ENCODE data around the gene DRGX. TPM values are rescaled to one million over a fixed set of nuclear protein-coding genes. Genes with fewer than 3 reads are reported as not detected.

DRGX gene
- total RNA-seq, 4 donors from 2014 or later, result not detected

DNA sequence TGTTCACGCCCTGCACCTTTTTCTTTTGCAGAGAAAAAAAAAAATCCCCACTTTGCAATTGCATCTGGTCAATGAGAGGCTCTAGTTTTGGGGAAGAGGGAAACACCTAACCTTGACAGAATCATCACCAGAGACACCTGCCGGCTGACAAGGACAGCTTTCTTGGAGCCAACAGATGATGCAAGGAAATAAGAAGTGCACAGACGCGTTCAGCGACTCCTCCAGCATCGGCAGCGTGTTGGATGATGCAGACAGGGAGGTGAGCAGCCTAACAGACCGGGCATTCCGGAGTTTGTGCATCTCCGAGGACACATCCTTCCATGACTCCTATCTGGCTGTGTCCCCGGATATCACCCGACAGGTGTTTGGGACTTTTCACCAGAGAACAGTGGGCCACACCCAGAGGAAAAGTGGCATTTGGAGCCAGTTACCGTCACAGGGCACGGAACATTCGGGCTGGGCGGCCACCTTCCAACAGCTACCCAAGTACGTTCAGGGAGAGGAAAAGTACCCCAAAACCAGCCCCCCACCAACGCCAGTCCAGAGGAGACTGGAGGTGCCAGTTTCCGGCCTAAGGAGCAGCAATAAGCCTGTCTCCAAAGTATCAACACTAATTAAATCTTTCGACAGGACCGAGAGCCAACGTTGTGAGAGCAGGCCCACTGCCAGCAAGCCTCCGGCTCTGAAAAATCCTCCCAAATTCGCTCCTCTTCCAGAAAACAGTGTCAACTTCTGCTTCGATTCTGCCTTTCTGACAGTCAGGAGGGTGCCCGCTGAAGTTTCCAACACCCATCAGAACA lies 73.3 kb downstream of the DRGX start:
- H3K4me3 ChIP-seq (replicated peaks in 1 of 3), result no peak overlapping the region
- WGBS, 2 donors, result 89 to 92% methylated on average over 24 to 26 of the region's 26 CpGs
- no peak overlapping the region for H3K27ac ChIP-seq
- intact Hi-C loops (cut with DNase I), result no loop called here
- no peak for DNase-seq
- TF ChIP-seq, protein P1, sequence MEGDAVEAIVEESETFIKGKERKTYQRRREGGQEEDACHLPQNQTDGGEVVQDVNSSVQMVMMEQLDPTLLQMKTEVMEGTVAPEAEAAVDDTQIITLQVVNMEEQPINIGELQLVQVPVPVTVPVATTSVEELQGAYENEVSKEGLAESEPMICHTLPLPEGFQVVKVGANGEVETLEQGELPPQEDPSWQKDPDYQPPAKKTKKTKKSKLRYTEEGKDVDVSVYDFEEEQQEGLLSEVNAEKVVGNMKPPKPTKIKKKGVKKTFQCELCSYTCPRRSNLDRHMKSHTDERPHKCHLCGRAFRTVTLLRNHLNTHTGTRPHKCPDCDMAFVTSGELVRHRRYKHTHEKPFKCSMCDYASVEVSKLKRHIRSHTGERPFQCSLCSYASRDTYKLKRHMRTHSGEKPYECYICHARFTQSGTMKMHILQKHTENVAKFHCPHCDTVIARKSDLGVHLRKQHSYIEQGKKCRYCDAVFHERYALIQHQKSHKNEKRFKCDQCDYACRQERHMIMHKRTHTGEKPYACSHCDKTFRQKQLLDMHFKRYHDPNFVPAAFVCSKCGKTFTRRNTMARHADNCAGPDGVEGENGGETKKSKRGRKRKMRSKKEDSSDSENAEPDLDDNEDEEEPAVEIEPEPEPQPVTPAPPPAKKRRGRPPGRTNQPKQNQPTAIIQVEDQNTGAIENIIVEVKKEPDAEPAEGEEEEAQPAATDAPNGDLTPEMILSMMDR (IDR thresholded peaks at IDR 0.05), result no peak
- TF ChIP-seq POLR2A (IDR thresholded peaks at IDR 0.05), result no peak
- no peaks in the 10 kb centered on the region for H3K9me3 ChIP-seq
- H3K36me3 ChIP-seq, result no peaks in the 10 kb centered on the region
- H3K27me3 ChIP-seq, result no peaks in the 10 kb centered on the region
- no peaks in the 10 kb centered on the region for H3K4me1 ChIP-seq

DNA sequence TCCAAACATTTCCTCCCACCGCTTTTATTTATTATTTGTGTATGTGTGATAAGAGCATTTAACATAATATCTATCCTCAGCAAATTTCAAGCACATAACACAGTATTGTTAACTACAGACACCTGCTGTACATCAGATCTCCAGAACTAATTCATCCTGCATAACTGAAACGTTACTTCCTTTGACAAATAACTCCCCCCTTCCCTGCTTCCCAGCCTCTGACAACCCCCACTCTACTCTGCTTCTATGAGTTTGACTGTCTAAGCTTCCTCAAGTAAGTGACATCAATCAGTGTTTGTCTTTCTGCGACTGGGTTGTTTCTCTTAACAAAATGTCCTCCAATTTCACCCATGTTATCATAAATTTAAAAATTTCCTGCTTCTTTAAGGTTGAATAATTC lies 74.9 kb downstream of the DRGX start:
- Histone ChIP-seq H3K4me1 (no peaks in the 10 kb centered on the region), H3K9me3 (no peaks in the 10 kb centered on the region), H3K36me3 (no peaks in the 10 kb centered on the region), H3K27ac (no peak overlapping the region), H3K4me3 (replicated peaks in 1 of 3) (no peak overlapping the region), H3K27me3 (no peaks in the 10 kb centered on the region)
- WGBS, 2 donors, result 61 to 66% methylated on average over 3 of the region's 3 CpGs
- intact Hi-C loops (cut with DNase I), result no loop called here
- no peak for DNase-seq
- TF ChIP-seq POLR2A (IDR thresholded peaks at IDR 0.05), result no peak
- TF ChIP-seq, protein P1 (IDR thresholded peaks at IDR 0.05), result no peak

DNA sequence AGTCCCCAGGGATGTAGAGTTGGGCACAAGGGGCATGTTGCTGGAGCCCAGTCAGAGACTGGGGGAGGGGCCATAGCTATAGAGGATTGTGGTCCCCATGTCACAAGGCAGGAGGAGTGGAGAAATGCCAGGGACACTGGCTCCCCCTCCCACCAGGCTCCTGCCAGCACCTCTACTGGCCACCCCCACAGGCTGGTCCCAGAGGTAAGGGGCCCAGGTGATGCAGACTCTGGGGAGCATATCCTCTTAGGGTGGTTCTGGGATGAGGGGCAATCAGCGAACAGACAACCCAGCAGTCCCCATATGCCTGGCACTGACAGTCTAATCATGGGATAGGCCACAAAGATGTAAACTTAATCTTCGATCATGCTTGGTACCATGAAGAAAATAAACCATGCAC lies 75.7 kb downstream of the DRGX start:
- no peak for TF ChIP-seq POLR2A (IDR thresholded peaks at IDR 0.05)
- TF ChIP-seq, protein P1 (IDR thresholded peaks at IDR 0.05), result no peak
- 98% methylated on average over 2 of the region's 2 CpGs for WGBS, 2 donors
- H3K27ac ChIP-seq, result no peak overlapping the region
- no peak overlapping the region for H3K4me3 ChIP-seq (replicated peaks in 1 of 3)
- H3K4me1 ChIP-seq, result no peaks in the 10 kb centered on the region
- no peaks in the 10 kb centered on the region for H3K9me3 ChIP-seq
- intact Hi-C loops (cut with DNase I), result no loop called here
- no peaks in the 10 kb centered on the region for H3K36me3 ChIP-seq
- H3K27me3 ChIP-seq, result no peaks in the 10 kb centered on the region
- no peak for DNase-seq

DNA sequence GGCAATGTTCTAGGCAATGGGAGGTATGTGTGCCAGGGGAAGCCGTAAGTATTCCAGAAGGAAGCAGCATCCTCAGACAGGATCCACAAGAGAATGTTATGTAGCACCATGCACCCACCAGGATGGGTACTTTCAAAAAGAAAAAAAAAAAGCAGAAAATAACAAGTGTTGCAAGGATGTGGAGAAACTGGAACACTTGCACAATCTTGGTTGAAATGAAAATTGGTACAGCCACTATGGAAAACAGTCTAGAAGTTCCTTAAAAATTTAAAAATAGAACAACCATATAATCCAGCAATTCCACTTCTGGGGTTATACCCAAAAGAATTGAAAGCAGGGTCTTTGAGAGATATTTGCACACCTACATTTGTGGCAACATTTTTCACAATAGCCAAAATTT lies 76.7 kb downstream of the DRGX start:
- TF ChIP-seq, protein P1 (IDR thresholded peaks at IDR 0.05), result no peak
- no peak for TF ChIP-seq POLR2A (IDR thresholded peaks at IDR 0.05)
- H3K27me3 ChIP-seq, result no peaks in the 10 kb centered on the region
- intact Hi-C loops (cut with DNase I), result no loop called here
- 97% methylated on average over 1 of the region's 1 CpG for WGBS, 2 donors
- H3K27ac ChIP-seq, result no peak overlapping the region
- no peaks in the 10 kb centered on the region for H3K4me1 ChIP-seq
- no peaks in the 10 kb centered on the region for H3K9me3 ChIP-seq
- no peak overlapping the region for H3K4me3 ChIP-seq (replicated peaks in 1 of 3)
- no peak for DNase-seq
- H3K36me3 ChIP-seq, result no peaks in the 10 kb centered on the region

DNA sequence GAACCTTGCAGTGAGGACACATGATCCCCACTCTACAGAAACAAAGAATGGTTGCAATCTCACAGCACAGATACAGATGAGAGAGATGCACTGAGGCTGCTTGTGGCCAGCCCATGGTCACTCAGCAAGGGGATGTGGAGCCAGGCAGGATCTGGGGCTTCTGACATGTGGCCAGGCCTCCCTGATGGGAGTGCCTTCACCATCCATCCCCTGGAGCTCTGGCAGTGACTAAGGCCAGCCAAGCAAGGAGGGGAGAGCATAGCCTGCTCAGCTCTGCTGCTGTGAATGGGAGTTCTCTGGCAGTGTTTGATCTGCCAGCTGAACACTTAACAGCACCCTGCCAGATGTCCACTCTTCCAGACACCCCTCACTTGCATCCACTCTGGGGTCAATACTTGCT lies 77.1 kb downstream of the DRGX start:
- intact Hi-C loops (cut with DNase I), result no loop called here
- no peak for TF ChIP-seq POLR2A (IDR thresholded peaks at IDR 0.05)
- TF ChIP-seq, protein P1 (IDR thresholded peaks at IDR 0.05), result no peak
- Histone ChIP-seq H3K36me3 (no peaks in the 10 kb centered on the region), H3K4me1 (no peaks in the 10 kb centered on the region), H3K27ac (no peak overlapping the region), H3K9me3 (no peaks in the 10 kb centered on the region), H3K4me3 (replicated peaks in 1 of 3) (no peak overlapping the region), H3K27me3 (no peaks in the 10 kb centered on the region)
- no peak for DNase-seq
